ENCODE data around the gene RFTN1. TPM values are rescaled to one million over a fixed set of nuclear protein-coding genes. Genes with fewer than 3 reads are reported as not detected.

Gene RFTN1
- total RNA-seq, 3 donors from 2014 or later (not counting 1 experiment from before 2014, with no cell fraction given): 112 to 135 (median 115) TPM

DNA sequence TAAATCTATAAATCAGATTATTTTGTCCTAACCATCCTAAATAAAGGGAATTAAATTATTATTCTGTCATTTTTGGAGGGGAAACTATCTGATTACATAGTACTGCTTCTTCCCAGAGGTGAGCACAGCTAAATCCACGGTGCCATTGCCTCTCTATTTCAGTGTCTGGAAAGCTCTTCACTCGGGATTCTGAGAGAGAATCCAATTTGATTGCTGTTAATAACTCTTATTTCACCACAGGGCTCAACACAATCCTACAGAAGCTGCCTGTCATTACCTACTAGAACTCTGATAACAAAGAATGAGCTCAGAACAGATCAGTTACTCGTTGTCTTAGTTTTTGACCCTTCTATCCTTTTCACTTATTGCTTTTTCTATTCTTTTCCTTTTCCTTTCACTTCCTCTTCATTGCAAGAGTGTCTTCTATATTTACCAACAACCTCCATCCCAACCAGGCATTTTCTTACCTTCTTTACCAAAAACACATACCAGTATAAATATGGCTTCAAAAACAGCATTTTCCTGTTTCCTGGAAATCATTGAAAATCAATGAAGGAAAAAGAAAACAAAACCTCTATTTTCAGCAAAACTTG lies 218.1 kb downstream of the RFTN1 start:
- H3K4me3 Mint-ChIP-seq: no peak overlapping the region
- peak overlapping the region; percentile 4 to 6 for H3K27ac Mint-ChIP-seq
- H3K27ac ChIP-seq (ENCODE audit: low read length): no peak overlapping the region
- intact Hi-C loops (cut with micrococcal nuclease): no loop called here
- ATAC-seq (no peak), DNase-seq (no peak)
- H3K9me3 Mint-ChIP-seq: no peaks in the 10 kb centered on the region
- H3K4me1 ChIP-seq (ENCODE audit: control insufficient read depth, insufficient read depth, low read length): peaks cover 19% of the 10 kb centered on the region
- no peaks in the 10 kb centered on the region for H3K27me3 Mint-ChIP-seq (ENCODE audit: low read depth in 2 of 2)
- peaks cover 21% of the 10 kb centered on the region for H3K36me3 ChIP-seq (ENCODE audit: control insufficient read depth, insufficient read depth, low read length)
- peaks cover 28% of the 10 kb centered on the region for H3K36me3 Mint-ChIP-seq
- WGBS (ENCODE audit: insufficient coverage): 76% methylated on average over 3 of the region's 3 CpGs
- H3K9me3 ChIP-seq (ENCODE audit: control insufficient read depth, insufficient read depth, low read length): no peaks in the 10 kb centered on the region
- peaks cover 50 to 79% of the 10 kb centered on the region in 2 donors for H3K4me1 Mint-ChIP-seq
- no peak overlapping the region for H3K4me3 ChIP-seq (ENCODE audit: low read length)
- H3K27me3 ChIP-seq (ENCODE audit: control insufficient read depth, insufficient read depth, low read length): no peaks in the 10 kb centered on the region
- TF ChIP-seq, protein P1, sequence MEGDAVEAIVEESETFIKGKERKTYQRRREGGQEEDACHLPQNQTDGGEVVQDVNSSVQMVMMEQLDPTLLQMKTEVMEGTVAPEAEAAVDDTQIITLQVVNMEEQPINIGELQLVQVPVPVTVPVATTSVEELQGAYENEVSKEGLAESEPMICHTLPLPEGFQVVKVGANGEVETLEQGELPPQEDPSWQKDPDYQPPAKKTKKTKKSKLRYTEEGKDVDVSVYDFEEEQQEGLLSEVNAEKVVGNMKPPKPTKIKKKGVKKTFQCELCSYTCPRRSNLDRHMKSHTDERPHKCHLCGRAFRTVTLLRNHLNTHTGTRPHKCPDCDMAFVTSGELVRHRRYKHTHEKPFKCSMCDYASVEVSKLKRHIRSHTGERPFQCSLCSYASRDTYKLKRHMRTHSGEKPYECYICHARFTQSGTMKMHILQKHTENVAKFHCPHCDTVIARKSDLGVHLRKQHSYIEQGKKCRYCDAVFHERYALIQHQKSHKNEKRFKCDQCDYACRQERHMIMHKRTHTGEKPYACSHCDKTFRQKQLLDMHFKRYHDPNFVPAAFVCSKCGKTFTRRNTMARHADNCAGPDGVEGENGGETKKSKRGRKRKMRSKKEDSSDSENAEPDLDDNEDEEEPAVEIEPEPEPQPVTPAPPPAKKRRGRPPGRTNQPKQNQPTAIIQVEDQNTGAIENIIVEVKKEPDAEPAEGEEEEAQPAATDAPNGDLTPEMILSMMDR (IDR thresholded peaks at IDR 0.05): no peak

DNA sequence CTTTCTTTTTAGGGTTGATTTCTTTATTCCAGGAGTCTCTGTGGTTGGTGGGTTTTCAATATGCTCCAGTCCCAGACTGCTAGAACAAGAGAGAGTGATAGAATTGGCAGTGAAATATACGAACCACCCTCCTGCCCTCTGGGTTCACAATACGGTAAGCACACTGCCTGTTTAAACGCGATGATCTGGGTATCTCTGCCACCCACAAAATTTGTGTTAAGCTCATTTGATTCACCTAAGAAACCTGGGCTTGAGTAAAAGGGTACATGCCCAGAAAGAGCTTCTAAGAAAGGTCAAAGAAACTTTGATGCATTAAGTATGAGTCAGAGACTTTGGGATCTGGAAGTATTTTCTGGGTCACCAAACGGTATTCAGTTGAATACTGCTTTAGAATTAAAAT lies 218.7 kb downstream of the RFTN1 start:
- Histone ChIP-seq H3K36me3 (ENCODE audit: control insufficient read depth, insufficient read depth, low read length) (peaks cover 21% of the 10 kb centered on the region), H3K9me3 (ENCODE audit: control insufficient read depth, insufficient read depth, low read length) (no peaks in the 10 kb centered on the region), H3K27ac (ENCODE audit: low read length) (no peak overlapping the region), H3K4me1 (ENCODE audit: control insufficient read depth, insufficient read depth, low read length) (peaks cover 19% of the 10 kb centered on the region), H3K4me3 (ENCODE audit: low read length) (no peak overlapping the region), H3K27me3 (ENCODE audit: control insufficient read depth, insufficient read depth, low read length) (no peaks in the 10 kb centered on the region)
- no peaks in the 10 kb centered on the region for H3K27me3 Mint-ChIP-seq (ENCODE audit: low read depth in 2 of 2)
- TF ChIP-seq, protein P1 (IDR thresholded peaks at IDR 0.05): no peak
- peaks cover 49 to 79% of the 10 kb centered on the region in 2 donors for H3K4me1 Mint-ChIP-seq
- peaks cover 28% of the 10 kb centered on the region for H3K36me3 Mint-ChIP-seq
- intact Hi-C loops (cut with micrococcal nuclease): no loop called here
- H3K4me3 Mint-ChIP-seq: no peak overlapping the region
- ATAC-seq: no peak
- H3K27ac Mint-ChIP-seq: peak overlapping the region in 1 of 2 donors; percentile 64
- H3K9me3 Mint-ChIP-seq: no peaks in the 10 kb centered on the region
- 72% methylated on average over 4 of the region's 5 CpGs for WGBS (ENCODE audit: insufficient coverage)
- DNase-seq: peak in 1 of 2 donors; percentile 29

DNA sequence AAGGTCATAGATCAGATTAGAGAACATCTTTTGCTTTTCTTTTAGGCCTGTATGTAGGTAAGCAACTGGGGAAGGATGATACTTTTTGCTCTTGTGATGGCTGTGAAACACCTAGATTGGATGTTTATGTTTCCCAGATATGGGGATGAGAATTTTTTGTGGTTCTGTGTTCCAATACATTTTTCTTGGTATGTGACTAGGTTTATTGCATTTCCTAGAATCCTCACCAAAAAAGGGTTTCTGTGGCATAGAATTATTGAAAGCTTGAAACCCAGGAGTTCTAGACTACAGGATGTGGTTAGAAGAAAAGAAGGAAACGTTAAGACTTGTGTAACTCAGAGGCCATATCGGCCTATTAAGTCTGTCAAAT lies 222.7 kb downstream of the RFTN1 start:
- TF ChIP-seq, protein P1 (IDR thresholded peaks at IDR 0.05): no peak
- Mint-ChIP-seq H3K27ac (peak overlapping the region; percentile 87 to 90), H3K9me3 (no peaks in the 10 kb centered on the region), H3K4me1 (peaks cover 69 to 88% of the 10 kb centered on the region in 2 donors), H3K4me3 (peak overlapping the region; percentile 85), H3K27me3 (ENCODE audit: low read depth in 2 of 2) (no peaks in the 10 kb centered on the region), H3K36me3 (peaks cover 15% of the 10 kb centered on the region)
- intact Hi-C loops (cut with micrococcal nuclease): loop anchor here (1.0 to 2.0 kb wide), 3 partner anchors 28 to 259 kb away; no protein-coding TSS in a partner anchor
- Histone ChIP-seq H3K36me3 (ENCODE audit: control insufficient read depth, insufficient read depth, low read length) (no peaks in the 10 kb centered on the region), H3K4me3 (ENCODE audit: low read length) (no peak overlapping the region), H3K27me3 (ENCODE audit: control insufficient read depth, insufficient read depth, low read length) (no peaks in the 10 kb centered on the region), H3K27ac (ENCODE audit: low read length) (peak overlapping the region; percentile 69), H3K4me1 (ENCODE audit: control insufficient read depth, insufficient read depth, low read length) (peaks cover 43% of the 10 kb centered on the region), H3K9me3 (ENCODE audit: control insufficient read depth, insufficient read depth, low read length) (no peaks in the 10 kb centered on the region)
- ATAC-seq (peak in 2 of 3 donors; percentile 19 to 34), DNase-seq (peak in 1 of 2 donors; percentile 69)
- WGBS (ENCODE audit: insufficient coverage): 0% methylated on average over 1 of the region's 2 CpGs
